K562 (cell line): ENCODE measurements around the gene GRAMD2A. TPM values are rescaled to one million over a fixed set of nuclear protein-coding genes. Genes with fewer than 3 reads are reported as not detected.

Source experiments
- ATAC-seq: fragments of 200-7000 bp; cut with Tn5 transposase; 3 replicates; pipeline ENCODE4 v1.9.1; 2020; ENCODE audit warnings: moderate library complexity
- BruUV-seq: library from RNA; stranded (reverse); fragments of 400-500 nt; replicated peaks from 2 replicates; lab custom pipeline; 2021; lab: Mats Ljungman, UMichigan
- CTCF ChIA-PET: fragments of 300-600 bp; formaldehyde crosslinking; extraction: SDS; loops from one replicate; lab custom pipeline; 2021; ENCODE audit warnings: low intra/inter-chr PET ratio; lab: Yijun Ruan, JAX
- POLR2A ChIA-PET: fragments of 300-600, 350-650 bp; sonication (Branson Sonifier 250); formaldehyde crosslinking; extraction: SDS; loops from one replicate; lab custom pipeline; 2021; ENCODE audit warnings: antibody characterized with exemption, inconsistent platforms; lab: Yijun Ruan, JAX
- DNase-seq, 4 experiments: peaks; one replicate each; pipeline versions ENCODE4 v3.0.0 to v3.0.0-alpha.2; 2011 to 2018; ENCODE audit warnings: low spot score in 3 of 4, mixed read lengths in 3 of 4; ENCODE audit errors: extremely low read depth in 1 of 4
- FAIRE-seq: peaks from 2 replicates; lab custom pipeline; 2011; peaks lifted over from hg19 to GRCh38; lab: Jason Lieb, UNC
- H2AFZ ChIP-seq: 2 replicates; pipeline ENCODE4 v1.6.0; 2011; ENCODE audit warnings: low read depth, low read length, control low read depth, inconsistent platforms
- H3K27ac ChIP-seq: fragments of 200-600 bp; 3 replicates; pipeline ENCODE4 v1.8.0; 2011; ENCODE audit warnings: low read depth, mild to moderate bottlenecking, control low read depth, inconsistent platforms, low read length, moderate library complexity, mixed read lengths; ENCODE audit errors: extremely low read depth
- H3K27me3 ChIP-seq, 2 experiments: fragments of 300-600 bp in 1 of 2; 2 replicates in 1 of 2; 3 replicates in 1 of 2; pipeline versions ENCODE4 v1.6.0 to v1.8.0; 2011; ENCODE audit warnings: inconsistent platforms in 2 of 2, low read length in 2 of 2, mild to moderate bottlenecking in 1 of 2, mixed read lengths in 1 of 2, moderate library complexity in 1 of 2; ENCODE audit not compliant: control insufficient read depth in 2 of 2, insufficient read depth in 2 of 2
- H3K36me3 ChIP-seq: fragments of 300-600 bp; 3 replicates; pipeline ENCODE4 v1.8.0; 2011; ENCODE audit warnings: mild to moderate bottlenecking, low read length, inconsistent platforms; ENCODE audit not compliant: control insufficient read depth, insufficient read depth
- H3K4me1 ChIP-seq, 2 experiments: fragments of 200-600 bp in 1 of 2; replicated peaks in 1 of 2; 2 replicates in 1 of 2; 3 replicates in 1 of 2; pipeline versions ENCODE4 v1.5.1 to v1.8.0; 2011; ENCODE audit warnings: inconsistent platforms in 2 of 2, low read length in 2 of 2, mild to moderate bottlenecking in 1 of 2, mixed read lengths in 1 of 2, moderate library complexity in 1 of 2; ENCODE audit not compliant: control insufficient read depth in 2 of 2, insufficient read depth in 2 of 2
- H3K4me2 ChIP-seq: 2 replicates; pipeline ENCODE4 v1.6.1; 2011; ENCODE audit warnings: low read length, control low read depth, inconsistent platforms, mixed read lengths; ENCODE audit not compliant: insufficient read depth
- H3K4me3 ChIP-seq: fragments of 200-600 bp; sonication (generic), shearing (Covaris generic); 2 replicates; pipeline ENCODE4 v1.5.1; 2016; ENCODE audit warnings: control low read depth, inconsistent platforms
- H3K79me2 ChIP-seq: fragments of 200-600 bp; 3 replicates; pipeline ENCODE4 v1.8.0; 2011; ENCODE audit warnings: low read length, inconsistent platforms; ENCODE audit not compliant: control insufficient read depth, insufficient read depth
- H3K9ac ChIP-seq, 2 experiments: 2 replicates each; pipeline versions ENCODE4 v1.6.0 to v1.6.1; 2011; ENCODE audit warnings: low read depth in 2 of 2, low read length in 2 of 2, control low read depth in 1 of 2, inconsistent platforms in 1 of 2, mild to moderate bottlenecking in 1 of 2, mixed read lengths in 1 of 2; ENCODE audit not compliant: insufficient read depth in 1 of 2
- H3K9me1 ChIP-seq: one replicate; pipeline ENCODE4 v1.6.0; 2011; ENCODE audit warnings: inconsistent platforms, mild to moderate bottlenecking, low read length, moderate library complexity; ENCODE audit not compliant: control insufficient read depth, insufficient read depth
- H3K9me3 ChIP-seq: replicated peaks from 2 replicates; pipeline ENCODE4 v1.5.1; 2011; ENCODE audit warnings: low read depth, low read length, inconsistent platforms; ENCODE audit not compliant: control insufficient read depth, insufficient read depth
- H4K20me1 ChIP-seq: replicated peaks from 2 replicates; pipeline ENCODE4 v1.6.1; 2011; ENCODE audit warnings: low read length, inconsistent platforms, mixed read lengths; ENCODE audit not compliant: control insufficient read depth, insufficient read depth
- CBX5 ChIP-seq: IDR thresholded peaks from 2 replicates; pipeline ENCODE4 v1.6.1; 2014; ENCODE audit warnings: low read depth, borderline replicate concordance
- ESRRA ChIP-seq: fragments of 450-650 bp; IDR thresholded peaks from 2 replicates; pipeline ENCODE4 v1.6.1; 2014; ENCODE audit warnings: low read depth, mild to moderate bottlenecking, moderate library complexity, borderline replicate concordance
- GABPB2 ChIP-seq: fragments of 250-450 bp; sonication (Bioruptor Pico); conservative IDR thresholded peaks from 2 replicates; pipeline ENCODE4 v1.5.1; 2021; ENCODE audit warnings: mild to moderate bottlenecking
- HLTF ChIP-seq: fragments of 450-650 bp; IDR thresholded peaks from 2 replicates; pipeline ENCODE4 v1.6.1; 2016
- MED1 ChIP-seq: sonication (generic); formaldehyde crosslinking; IDR thresholded peaks from 2 replicates; pipeline ENCODE4 v1.8.1; 2023; ENCODE audit warnings: missing genetic modification reagents, borderline replicate concordance
- PYGO2 ChIP-seq: fragments of 450-650 bp; IDR thresholded peaks from 2 replicates; pipeline ENCODE4 v1.6.1; 2016; ENCODE audit warnings: mild to moderate bottlenecking, missing genetic modification characterization, moderate library complexity, missing compliant biosample characterization
- RERE ChIP-seq: sonication (generic); formaldehyde crosslinking; IDR thresholded peaks from 2 replicates; pipeline ENCODE4 v1.8.0; 2023; ENCODE audit warnings: missing genetic modification reagents, mild to moderate bottlenecking, borderline replicate concordance
- SIN3A ChIP-seq, 2 experiments: fragments of 150-350 bp in 1 of 2; IDR thresholded peaks; 2 replicates each; pipeline ENCODE4 v1.6.1; 2011 to 2016; ENCODE audit warnings: borderline replicate concordance in 2 of 2, low read depth in 2 of 2, low read length in 2 of 2, mild to moderate bottlenecking in 2 of 2, moderate library complexity in 2 of 2; ENCODE audit not compliant: control insufficient read depth in 1 of 2
- TAL1 ChIP-seq: fragments of 450-650 bp; IDR thresholded peaks from 2 replicates; pipeline ENCODE4 v1.6.1; 2016; ENCODE audit warnings: mild to moderate bottlenecking
- YBX1 ChIP-seq: fragments of 450-650 bp; IDR thresholded peaks from 2 replicates; pipeline ENCODE4 v1.7.1; 2016; ENCODE audit warnings: mild to moderate bottlenecking
- ZNF133 ChIP-seq: fragments of 250-450 bp; sonication (Bioruptor Pico); IDR thresholded peaks from 2 replicates; pipeline ENCODE4 v1.4.0; 2020; ENCODE audit warnings: mild to moderate bottlenecking
- ZNF224 ChIP-seq: sonication (generic); formaldehyde crosslinking; IDR thresholded peaks from 2 replicates; pipeline ENCODE4 v1.8.0; 2022; ENCODE audit warnings: mild to moderate bottlenecking, missing genetic modification reagents
- ZNF253 ChIP-seq: fragments of 250-450 bp; sonication (Bioruptor Pico); conservative IDR thresholded peaks from 2 replicates; pipeline ENCODE4 v1.6.1; 2021; ENCODE audit warnings: mild to moderate bottlenecking
- WGBS: fragments of 100-300 bp; shearing (Covaris generic); methylation state at CpG from one replicate; pipeline ENCODE4 v1.1.6; 2016; ENCODE audit warnings: low coverage, mixed read lengths; ENCODE audit not compliant: insufficient coverage; ENCODE audit errors: missing lambda C conversion rate; 5-methylcytosine and 5-hydroxymethylcytosine counted together
- in situ Hi-C: fragments of 300-500 bp; cut with MboI; formaldehyde crosslinking; loops from 4 replicates; pipeline ENCODE4 v1.15.0; 2018; ENCODE audit warnings: inconsistent platforms, mixed read lengths
- intact Hi-C: fragments of 100-400 bp; cut with micrococcal nuclease; formaldehyde crosslinking; loops from 2 replicates; pipeline ENCODE4 v1.14.2; 2022
- polyA plus RNA-seq, 8 experiments: library from polyadenylated mRNA; depleted of rRNA in 4 of 8; stranded (reverse) in 5 of 8; unstranded in 3 of 8; fragments of >200 nt; fragmentation: Nextera tagmentation in 2 of 8; fragmentation: Illumina TruSeq in 1 of 8; extraction: Ambion mirVana in 2 of 8; extraction: Trizol in 1 of 8; gene quantifications; 2 replicates each; pipeline versions ENCODE4 v1.2.1 to v1.2.3, GENCODE V29; 2011 to 2014; ENCODE audit warnings: inconsistent platforms in 1 of 8, missing spikeins in 1 of 8
- total RNA-seq, 7 experiments: library from RNA; depleted of rRNA in 6 of 7; stranded (reverse); fragments of >200 nt in 6 of 7; fragmentation: Illumina TruSeq in 2 of 7; extraction: Trizol in 2 of 7; gene quantifications; 2 replicates each; pipeline versions ENCODE4 v1.2.1 to v1.2.3, GENCODE V29; 2011 to 2021; ENCODE audit warnings: low replicate concordance in 1 of 7
- TF ChIP-seq, protein P1 (sequence below): fragments of 250-450 bp; sonication (Bioruptor Pico); IDR thresholded peaks from 2 replicates; pipeline ENCODE4 v1.9.0; 2021; ENCODE audit warnings: mild to moderate bottlenecking, inconsistent platforms

GRAMD2A gene
- total and polyA plus RNA-seq, 9 of the 15 experiments (the other 6 are each of a cell fraction or from before 2014, with no cell fraction given), result 0.08 to 0.22 TPM; not detected in 7

DNA sequence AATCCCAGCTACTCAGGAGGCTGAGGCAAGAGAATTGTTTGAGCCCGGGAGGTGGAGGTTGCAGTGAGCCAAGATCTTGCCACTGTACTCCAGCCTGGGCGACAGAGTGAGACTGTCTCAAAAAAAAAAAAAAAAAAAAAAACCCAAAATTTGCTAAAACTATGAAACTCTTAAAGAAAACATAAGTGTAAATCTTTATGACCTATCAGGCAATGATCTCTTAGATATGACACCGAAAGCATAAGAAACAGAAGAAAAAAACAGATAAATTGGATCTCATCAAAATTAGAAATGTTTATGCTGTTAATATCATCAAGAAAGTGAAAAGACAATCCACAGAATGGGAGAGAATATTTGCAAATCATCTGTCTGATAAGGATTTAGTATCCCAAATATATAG, 15.3 kb downstream of the GRAMD2A start (continued):
- no peak for TF ChIP-seq RERE (CRISPR knock-in tag)
- no peak for TF ChIP-seq GABPB2 (CRISPR knock-in tag)
- no peak for TF ChIP-seq YBX1
- no peak for TF ChIP-seq CBX5
- no peak for TF ChIP-seq TAL1
- TF ChIP-seq, all 486 proteins: peak for 0

GRCh38 chr15:72180761-72181324, 16.7 kb downstream of the GRAMD2A start:
- Histone ChIP-seq H3K79me2 (no peaks in the 10 kb centered on the region), H3K9me3 (no peaks in the 10 kb centered on the region), H3K27ac (no peak overlapping the region), H3K9ac (no peak overlapping the region), H3K4me1 (peaks cover 0 to 7% of the 10 kb centered on the region in 2 experiments; a peak in 1 of 5 replicates), H3K9me1 (no peaks in the 10 kb centered on the region), H3K4me2 (no peak overlapping the region), H3K36me3 (no peaks in the 10 kb centered on the region), H3K27me3 (peaks cover 47 to 67% of the 10 kb centered on the region in 2 experiments), H3K4me3 (no peak overlapping the region), H2AFZ (no peak overlapping the region), H4K20me1 (0 out of 2 replicates have a peak, but pooled peaks cover 4% of the 10 kb centered on the region)
- DNase-seq, result no peak
- ChIA-PET POLR2A (interaction anchor here (0.7 kb wide), 1 partner anchor 441 kb away, joined by 3 read pairs; no protein-coding TSS in a partner anchor), CTCF (no interaction called here)
- no peak for FAIRE-seq
- intact Hi-C loops (no loop called here), in situ Hi-C loops (no loop called here)
- ATAC-seq, result no peak
- 3% methylated on average over 5 of the region's 5 CpGs for WGBS
- BruUV-seq, result no TSS peak
- TF ChIP-seq HLTF, result no peak
- TF ChIP-seq ESRRA, result no peak
- TF ChIP-seq, protein P1, sequence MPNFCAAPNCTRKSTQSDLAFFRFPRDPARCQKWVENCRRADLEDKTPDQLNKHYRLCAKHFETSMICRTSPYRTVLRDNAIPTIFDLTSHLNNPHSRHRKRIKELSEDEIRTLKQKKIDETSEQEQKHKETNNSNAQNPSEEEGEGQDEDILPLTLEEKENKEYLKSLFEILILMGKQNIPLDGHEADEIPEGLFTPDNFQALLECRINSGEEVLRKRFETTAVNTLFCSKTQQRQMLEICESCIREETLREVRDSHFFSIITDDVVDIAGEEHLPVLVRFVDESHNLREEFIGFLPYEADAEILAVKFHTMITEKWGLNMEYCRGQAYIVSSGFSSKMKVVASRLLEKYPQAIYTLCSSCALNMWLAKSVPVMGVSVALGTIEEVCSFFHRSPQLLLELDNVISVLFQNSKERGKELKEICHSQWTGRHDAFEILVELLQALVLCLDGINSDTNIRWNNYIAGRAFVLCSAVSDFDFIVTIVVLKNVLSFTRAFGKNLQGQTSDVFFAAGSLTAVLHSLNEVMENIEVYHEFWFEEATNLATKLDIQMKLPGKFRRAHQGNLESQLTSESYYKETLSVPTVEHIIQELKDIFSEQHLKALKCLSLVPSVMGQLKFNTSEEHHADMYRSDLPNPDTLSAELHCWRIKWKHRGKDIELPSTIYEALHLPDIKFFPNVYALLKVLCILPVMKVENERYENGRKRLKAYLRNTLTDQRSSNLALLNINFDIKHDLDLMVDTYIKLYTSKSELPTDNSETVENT (CRISPR knock-in tag), result no peak
- no peak for TF ChIP-seq ZNF133 (CRISPR knock-in tag)
- TF ChIP-seq MED1 (CRISPR knock-in tag), result no peak
- TF ChIP-seq ZNF253 (CRISPR knock-in tag), result no peak
- no peak for TF ChIP-seq ZNF224 (CRISPR knock-in tag)
- no peak for TF ChIP-seq SIN3A (IDR thresholded peaks at IDR 0.05; ENCODE audit: borderline replicate concordance in 2 of 2, control insufficient read depth in 1 of 2, low read depth in 2 of 2, low read length in 2 of 2)
- TF ChIP-seq PYGO2 (tag), result no peak
